ENCODE results near the gene GRAMD1A.
A peak's percentile ranks its signal among the peaks of the same experiment; 100 is the strongest.
"Not testable (repeated sequence)": the region's sequence is repeated elsewhere in the genome, so short reads cannot be mapped to it uniquely, and the experiment has no call there.

GRAMD1A gene

GRCh38 chr19:35028600-35028885, 28.4 kb downstream of the GRAMD1A start:
- Histone ChIP-seq H3K36me3 (ENCODE audit: control insufficient read depth in 1 of 2, insufficient read depth in 2 of 2, low read depth in 1 of 2, low read length in 2 of 2) (peaks cover 43 to 52% of the 10 kb centered on the region in 2 experiments), H3K27me3 (ENCODE audit: control insufficient read depth in 1 of 2, insufficient read depth in 1 of 2, low read length in 2 of 2) (peaks cover 16 to 18% of the 10 kb centered on the region in 2 experiments), H3K4me1 (ENCODE audit: control insufficient read depth, insufficient read depth, low read depth, low read length) (peaks cover 23% of the 10 kb centered on the region)
- H2AFZ ChIP-seq (ENCODE audit: low read depth, low read length); H2BK5ac ChIP-seq (ENCODE audit: low read depth, low read length, poor library complexity, severe bottlenecking); H4K91ac ChIP-seq (ENCODE audit: low read length); H2BK15ac ChIP-seq (ENCODE audit: low read depth, poor library complexity, severe bottlenecking); H3K4ac ChIP-seq (ENCODE audit: low read depth in 1 of 2, low read length in 2 of 2); H3K9ac ChIP-seq (ENCODE audit: low read length); DNase-seq; H3K18ac ChIP-seq (ENCODE audit: low read depth in 1 of 2, low read length in 2 of 2); H3K27ac ChIP-seq (ENCODE audit: low read length, poor library complexity, severe bottlenecking); H3K79me1 ChIP-seq (replicated peaks; ENCODE audit: low read length, poor library complexity, severe bottlenecking); H3K23ac ChIP-seq (ENCODE audit: low read length in 2 of 2); H3K9me3 ChIP-seq (ENCODE audit: control insufficient read depth, low read length); H4K8ac ChIP-seq (ENCODE audit: low read length); H2BK12ac ChIP-seq (ENCODE audit: low read length in 2 of 2); H3K14ac ChIP-seq (ENCODE audit: low read length in 2 of 2); H3K4me3 ChIP-seq (ENCODE audit: insufficient read depth in 1 of 2, low read depth in 1 of 2, low read length in 2 of 2); H3K4me2 ChIP-seq (ENCODE audit: low read length, poor library complexity, severe bottlenecking); H2BK120ac ChIP-seq (ENCODE audit: low read depth, low read length); H2AK5ac ChIP-seq (ENCODE audit: low read length, severe bottlenecking): not testable (repeated sequence)
- 97% methylated on average over 3 of the region's 3 CpGs for WGBS

- H3K14ac ChIP-seq (ENCODE audit: low read length in 2 of 2); H2BK120ac ChIP-seq (ENCODE audit: low read depth, low read length); H2AFZ ChIP-seq (ENCODE audit: low read depth, low read length); H2BK15ac ChIP-seq (ENCODE audit: low read depth, poor library complexity, severe bottlenecking); H4K8ac ChIP-seq (ENCODE audit: low read length); H4K91ac ChIP-seq (ENCODE audit: low read length); H3K18ac ChIP-seq (ENCODE audit: low read depth in 1 of 2, low read length in 2 of 2); H2BK12ac ChIP-seq (ENCODE audit: low read length in 2 of 2); H3K9ac ChIP-seq (ENCODE audit: low read length); H3K4ac ChIP-seq (ENCODE audit: low read depth in 1 of 2, low read length in 2 of 2); H3K4me3 ChIP-seq (ENCODE audit: insufficient read depth in 1 of 2, low read depth in 1 of 2, low read length in 2 of 2); H3K4me2 ChIP-seq (ENCODE audit: low read length, poor library complexity, severe bottlenecking); H3K23ac ChIP-seq (ENCODE audit: low read length in 2 of 2); DNase-seq; H2AK5ac ChIP-seq (ENCODE audit: low read length, severe bottlenecking); H3K79me1 ChIP-seq (replicated peaks; ENCODE audit: low read length, poor library complexity, severe bottlenecking); H3K9me3 ChIP-seq (ENCODE audit: control insufficient read depth, low read length); H3K27ac ChIP-seq (ENCODE audit: low read length, poor library complexity, severe bottlenecking); H2BK5ac ChIP-seq (ENCODE audit: low read depth, low read length, poor library complexity, severe bottlenecking): not testable (repeated sequence)
- peaks cover 40 to 50% of the 10 kb centered on the region in 2 experiments for H3K36me3 ChIP-seq (ENCODE audit: control insufficient read depth in 1 of 2, insufficient read depth in 2 of 2, low read depth in 1 of 2, low read length in 2 of 2)
- WGBS: 62% methylated on average over 8 of the region's 11 CpGs
- H3K27me3 ChIP-seq (ENCODE audit: control insufficient read depth in 1 of 2, insufficient read depth in 1 of 2, low read length in 2 of 2): peaks cover 16 to 18% of the 10 kb centered on the region in 2 experiments
- peaks cover 23% of the 10 kb centered on the region for H3K4me1 ChIP-seq (ENCODE audit: control insufficient read depth, insufficient read depth, low read depth, low read length)
These were observed 29.2 kb downstream of the GRAMD1A start for GRCh38 chr19:35029275-35029736.

DNA sequence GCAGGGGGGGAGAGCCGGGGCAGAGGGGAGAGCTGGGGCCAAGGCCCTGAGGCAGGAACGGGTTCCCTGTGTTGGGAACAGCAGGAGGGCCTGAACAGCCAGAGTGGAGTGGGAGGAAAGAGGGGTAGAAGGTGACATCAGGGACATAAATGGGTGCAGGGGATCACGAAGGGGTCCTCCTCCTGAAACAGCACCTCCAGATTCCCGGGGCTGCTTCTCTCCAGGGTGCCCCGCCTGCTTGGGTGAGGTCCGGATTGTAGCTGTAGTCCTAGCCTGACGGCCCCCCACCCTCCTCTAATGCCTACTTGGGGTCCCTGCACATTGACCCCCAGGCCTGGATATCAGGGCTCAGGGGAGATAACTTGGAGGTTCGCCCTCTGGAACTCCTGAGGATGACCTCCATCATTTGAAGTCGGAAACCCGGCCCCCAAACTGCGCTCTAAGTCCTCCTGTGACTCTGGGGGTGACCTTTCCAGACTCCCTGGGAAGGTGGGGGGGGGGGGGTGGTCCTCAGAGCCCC, 29.7 kb downstream of the GRAMD1A start:
- Histone ChIP-seq H2BK5ac (ENCODE audit: low read depth, low read length, poor library complexity, severe bottlenecking) (no peak overlapping the region), H3K27ac (ENCODE audit: low read length, poor library complexity, severe bottlenecking) (no peak overlapping the region), H3K9ac (ENCODE audit: low read length) (peak overlapping the region; percentile 58), H3K14ac (ENCODE audit: low read length in 2 of 2) (no peak overlapping the region), H2AK5ac (ENCODE audit: low read length, severe bottlenecking) (no peak overlapping the region), H3K4me1 (ENCODE audit: control insufficient read depth, insufficient read depth, low read depth, low read length) (peaks cover 23% of the 10 kb centered on the region), H3K27me3 (ENCODE audit: control insufficient read depth in 1 of 2, insufficient read depth in 1 of 2, low read length in 2 of 2) (peaks cover 16 to 18% of the 10 kb centered on the region in 2 experiments), H3K4me3 (ENCODE audit: insufficient read depth in 1 of 2, low read depth in 1 of 2, low read length in 2 of 2) (peak overlapping the region; percentile 60 to 62), H2BK120ac (ENCODE audit: low read depth, low read length) (no peak overlapping the region), H3K4me2 (ENCODE audit: low read length, poor library complexity, severe bottlenecking) (peak overlapping the region; percentile 86), H4K91ac (ENCODE audit: low read length) (no peak overlapping the region), H4K8ac (ENCODE audit: low read length) (no peak overlapping the region), H3K9me3 (ENCODE audit: control insufficient read depth, low read length) (no peaks in the 10 kb centered on the region), H3K18ac (ENCODE audit: low read depth in 1 of 2, low read length in 2 of 2) (no peak overlapping the region), H3K79me1 (replicated peaks; ENCODE audit: low read length, poor library complexity, severe bottlenecking) (no peaks in the 10 kb centered on the region), H3K36me3 (ENCODE audit: control insufficient read depth in 1 of 2, insufficient read depth in 2 of 2, low read depth in 1 of 2, low read length in 2 of 2) (peaks cover 41 to 45% of the 10 kb centered on the region in 2 experiments), H2BK15ac (ENCODE audit: low read depth, poor library complexity, severe bottlenecking) (no peak overlapping the region), H3K23ac (ENCODE audit: low read length in 2 of 2) (no peak overlapping the region), H2BK12ac (ENCODE audit: low read length in 2 of 2) (no peak overlapping the region), H2AFZ (ENCODE audit: low read depth, low read length) (no peak overlapping the region), H3K4ac (ENCODE audit: low read depth in 1 of 2, low read length in 2 of 2) (no peak overlapping the region)
- peak; percentile 7 for DNase-seq
- 31% methylated on average over 11 of the region's 11 CpGs for WGBS

GRCh38 chr19:35030257-35031071, 30.3 kb downstream of the GRAMD1A start, which contains the start of gene SCN1B:
SCN1B (plus strand) TSS chr19:35030470; CDS start chr19:35030821, 351 bp downstream.
- no peak within 1 kb of the TSS for H3K23ac ChIP-seq (ENCODE audit: low read length in 2 of 2)
- peak within 1 kb of the TSS; percentile 98 for H3K4me2 ChIP-seq (ENCODE audit: low read length, poor library complexity, severe bottlenecking)
- peak; percentile 76 for DNase-seq
- peak within 1 kb of the TSS in 1 of 2 experiments; percentile 43 for H3K18ac ChIP-seq (ENCODE audit: low read depth in 1 of 2, low read length in 2 of 2)
- no peak within 1 kb of the TSS for H4K8ac ChIP-seq (ENCODE audit: low read length)
- WGBS: 1% methylated on average over 47 of the region's 118 CpGs
- H2AK5ac ChIP-seq (ENCODE audit: low read length, severe bottlenecking): no peak within 1 kb of the TSS
- H2AFZ ChIP-seq (ENCODE audit: low read depth, low read length): no peak within 1 kb of the TSS
- no peak within 1 kb of the TSS for H2BK120ac ChIP-seq (ENCODE audit: low read depth, low read length)
- no peak within 1 kb of the TSS for H3K4ac ChIP-seq (ENCODE audit: low read depth in 1 of 2, low read length in 2 of 2)
- H3K36me3 ChIP-seq (ENCODE audit: control insufficient read depth in 1 of 2, insufficient read depth in 2 of 2, low read depth in 1 of 2, low read length in 2 of 2): peaks cover 36 to 39% of the 10 kb centered on the region in 2 experiments
- H2BK5ac ChIP-seq (ENCODE audit: low read depth, low read length, poor library complexity, severe bottlenecking): no peak within 1 kb of the TSS
- H3K9ac ChIP-seq (ENCODE audit: low read length): peak within 1 kb of the TSS; percentile 65
- no peak within 1 kb of the TSS for H3K27ac ChIP-seq (ENCODE audit: low read length, poor library complexity, severe bottlenecking)
- peak within 1 kb of the TSS in 1 of 2 experiments; percentile 11 for H2BK12ac ChIP-seq (ENCODE audit: low read length in 2 of 2)
- H4K91ac ChIP-seq (ENCODE audit: low read length): no peak within 1 kb of the TSS
- H2BK15ac ChIP-seq (ENCODE audit: low read depth, poor library complexity, severe bottlenecking): no peak within 1 kb of the TSS
- H3K4me3 ChIP-seq (ENCODE audit: insufficient read depth in 1 of 2, low read depth in 1 of 2, low read length in 2 of 2): peak within 1 kb of the TSS; percentile 60 to 83
- peaks cover 23% of the 10 kb centered on the region for H3K4me1 ChIP-seq (ENCODE audit: control insufficient read depth, insufficient read depth, low read depth, low read length)
- H3K27me3 ChIP-seq (ENCODE audit: control insufficient read depth in 1 of 2, insufficient read depth in 1 of 2, low read length in 2 of 2): peaks cover 16 to 18% of the 10 kb centered on the region in 2 experiments
- no peaks in the 10 kb centered on the region for H3K79me1 ChIP-seq (replicated peaks; ENCODE audit: low read length, poor library complexity, severe bottlenecking)
- no peaks in the 10 kb centered on the region for H3K9me3 ChIP-seq (ENCODE audit: control insufficient read depth, low read length)
- H3K14ac ChIP-seq (ENCODE audit: low read length in 2 of 2): peak within 1 kb of the TSS in 1 of 2 experiments; percentile 5

Data from mesenchymal stem cell (in vitro differentiated cells and primary cell).